Embryonic facial prominence (tissue), 1 donor: ENCODE results near the gene MUC6.

Experiments
- DNase-seq: peaks from one replicate; pipeline ENCODE4 v3.0.0-alpha.2; 2016; ENCODE audit errors: extremely low spot score

MUC6 gene

GRCh38 chr11:968822-969221 is 67.7 kb downstream of the MUC6 start:
- no peak for DNase-seq

GRCh38 chr11:967995-968751 is 68.3 kb downstream of the MUC6 start:
- no peak for DNase-seq

GRCh38 chr11:965206-965775 is 71.2 kb downstream of the MUC6 start:
- DNase-seq = no peak

GRCh38 chr11:963852-964251 is 72.7 kb downstream of the MUC6 start:
- no peak for DNase-seq
